IMR-90 (cell line): Measurements from ENCODE around the gene ZFTA. TPM values are rescaled to one million over a fixed set of nuclear protein-coding genes. Genes with fewer than 3 reads are reported as not detected.

ENCODE experiments used
- ATAC-seq: fragments of 200-7000 bp; cut with Tn5 transposase; 2 replicates; pipeline ENCODE4 v1.9.1; 2020; ENCODE audit warnings: low read depth, mild to moderate bottlenecking, moderate library complexity
- BruUV-seq: library from RNA; stranded (reverse); fragments of 400-500 nt; replicated peaks from 2 replicates; lab custom pipeline; 2021; lab: Mats Ljungman, UMichigan
- CTCF ChIA-PET: fragments of 300-600 bp; formaldehyde crosslinking; extraction: SDS; loops from one replicate; lab custom pipeline; 2021; ENCODE audit warnings: antibody characterized with exemption; lab: Yijun Ruan, JAX
- POLR2A ChIA-PET: fragments of 300-600 bp; sonication (Branson Sonifier 250); formaldehyde crosslinking; loops from one replicate; lab custom pipeline; 2022; ENCODE audit warnings: antibody characterized with exemption; ENCODE audit not compliant: unreplicated experiment; lab: Charles Lee
- DNase-seq: peaks from one replicate; pipeline ENCODE4 v3.0.0; 2013
- H2AFZ ChIP-seq: replicated peaks from 2 replicates; pipeline ENCODE3; 2013; ENCODE audit warnings: low read length, mild to moderate bottlenecking; ENCODE audit not compliant: poor library complexity
- H2AK5ac ChIP-seq: 2 replicates; pipeline ENCODE4 v1.6.1; 2013; ENCODE audit warnings: low read depth, low read length, inconsistent platforms
- H2AK9ac ChIP-seq: replicated peaks from 2 replicates; pipeline ENCODE3; 2013; ENCODE audit warnings: mild to moderate bottlenecking, low read depth, low read length, moderate library complexity; ENCODE audit not compliant: poor library complexity
- H2BK120ac ChIP-seq: 2 replicates; pipeline ENCODE4 v1.6.1; 2013; ENCODE audit warnings: low read depth, low read length, inconsistent platforms
- H2BK15ac ChIP-seq: 3 replicates; pipeline ENCODE4 v1.6.1; 2013; ENCODE audit warnings: low read depth, low read length, inconsistent platforms
- H2BK20ac ChIP-seq: 2 replicates; pipeline ENCODE4 v1.6.1; 2013; ENCODE audit warnings: low read depth, mild to moderate bottlenecking, inconsistent platforms, low read length, moderate library complexity
- H2BK5ac ChIP-seq: 2 replicates; pipeline ENCODE4 v1.6.1; 2013; ENCODE audit warnings: mild to moderate bottlenecking, low read depth, low read length, inconsistent platforms; ENCODE audit not compliant: poor library complexity, severe bottlenecking
- H3K14ac ChIP-seq: replicated peaks from 2 replicates; pipeline ENCODE4 v1.6.1; 2013; ENCODE audit warnings: low read depth, low read length, inconsistent platforms
- H3K18ac ChIP-seq: 2 replicates; pipeline ENCODE4 v1.6.1; 2013; ENCODE audit warnings: low read depth, low read length, control low read depth
- H3K23ac ChIP-seq: 2 replicates; pipeline ENCODE4 v1.6.1; 2013; ENCODE audit warnings: low read depth, low read length, inconsistent platforms
- H3K27ac ChIP-seq: 2 replicates; pipeline ENCODE4 v1.5.1; 2013; ENCODE audit warnings: mild to moderate bottlenecking, control low read depth, low read length; ENCODE audit not compliant: insufficient read depth
- H3K27me3 ChIP-seq: 2 replicates; pipeline ENCODE4 v1.6.1; 2013; ENCODE audit warnings: low read length; ENCODE audit not compliant: control insufficient read depth, insufficient read depth
- H3K36me3 ChIP-seq: 2 replicates; pipeline ENCODE4 v1.6.1; 2013; ENCODE audit warnings: low read length, mixed read lengths; ENCODE audit not compliant: control insufficient read depth, insufficient read depth
- H3K4ac ChIP-seq: 2 replicates; pipeline ENCODE4 v1.6.1; 2013; ENCODE audit warnings: low read depth, low read length, inconsistent platforms
- H3K4me1 ChIP-seq: 2 replicates; pipeline ENCODE4 v1.6.1; 2013; ENCODE audit warnings: low read length, mixed read lengths; ENCODE audit not compliant: control insufficient read depth, insufficient read depth
- H3K4me2 ChIP-seq: 2 replicates; pipeline ENCODE4 v1.6.1; 2013; ENCODE audit warnings: low read depth, mild to moderate bottlenecking, control low read depth, low read length, moderate library complexity
- H3K4me3 ChIP-seq: 2 replicates; pipeline ENCODE4 v1.5.1; 2013; ENCODE audit warnings: low read depth, mild to moderate bottlenecking, control low read depth, low read length, moderate library complexity; ENCODE audit not compliant: insufficient read depth
- H3K56ac ChIP-seq: 2 replicates; pipeline ENCODE4 v1.6.1; 2013; ENCODE audit warnings: low read length, inconsistent platforms; ENCODE audit not compliant: insufficient read depth; ENCODE audit errors: extremely low read depth
- H3K79me1 ChIP-seq, 2 experiments: 2 replicates each; pipeline ENCODE4 v1.6.1; 2013; ENCODE audit warnings: low read length in 2 of 2, inconsistent platforms in 1 of 2, low read depth in 1 of 2
- H3K9ac ChIP-seq: 2 replicates; pipeline ENCODE4 v1.6.1; 2013; ENCODE audit warnings: low read depth, low read length, control low read depth
- H3K9me1 ChIP-seq: 2 replicates; pipeline ENCODE4 v1.6.1; 2013; ENCODE audit warnings: low read length, inconsistent platforms; ENCODE audit not compliant: insufficient read depth
- H3K9me3 ChIP-seq: 2 replicates; pipeline ENCODE4 v1.6.1; 2013; ENCODE audit warnings: low read length; ENCODE audit not compliant: control insufficient read depth, insufficient read depth
- H4K20me1 ChIP-seq: 2 replicates; pipeline ENCODE4 v1.6.1; 2013; ENCODE audit warnings: low read length, inconsistent platforms; ENCODE audit not compliant: insufficient read depth
- H4K5ac ChIP-seq: 2 replicates; pipeline ENCODE4 v1.6.1; 2013; ENCODE audit warnings: mild to moderate bottlenecking, low read depth, low read length, control low read depth
- H4K8ac ChIP-seq, 2 experiments: 2 replicates each; pipeline ENCODE4 v1.6.1; 2013; ENCODE audit warnings: low read depth in 2 of 2, low read length in 2 of 2, control low read depth in 1 of 2, inconsistent platforms in 1 of 2
- H4K91ac ChIP-seq: 2 replicates; pipeline ENCODE4 v1.6.1; 2013; ENCODE audit warnings: low read depth, low read length, inconsistent platforms; ENCODE audit not compliant: insufficient read depth
- BHLHE40 ChIP-seq: fragments of 150-350 bp; IDR thresholded peaks from 2 replicates; pipeline ENCODE4 v1.6.1; 2016; ENCODE audit warnings: mild to moderate bottlenecking, low read depth, low read length
- CHD1 ChIP-seq: IDR thresholded peaks from 2 replicates; pipeline ENCODE4 v1.6.1; 2012; ENCODE audit warnings: low read depth, low read length, improper control_type of control experiment
- ELK1 ChIP-seq: fragments of 150-350 bp; IDR thresholded peaks from 2 replicates; pipeline ENCODE4 v1.6.1; 2016; ENCODE audit warnings: low read depth, mild to moderate bottlenecking, low read length, moderate library complexity, borderline replicate concordance
- FOS ChIP-seq: fragments of 150-350 bp; IDR thresholded peaks from 2 replicates; pipeline ENCODE4 v1.6.1; 2016; ENCODE audit warnings: low read depth, low read length
- MAFK ChIP-seq: IDR thresholded peaks from 2 replicates; pipeline ENCODE4 v1.6.1; 2012; ENCODE audit warnings: low read depth, low read length, improper control_type of control experiment
- MXI1 ChIP-seq: IDR thresholded peaks from 2 replicates; pipeline ENCODE4 v1.6.1; 2012; ENCODE audit warnings: low read depth, mild to moderate bottlenecking, low read length, moderate library complexity, borderline replicate concordance
- NFE2L2 ChIP-seq: fragments of 150-350 bp; IDR thresholded peaks from 2 replicates; pipeline ENCODE4 v1.6.1; 2016; ENCODE audit warnings: low read depth, mild to moderate bottlenecking, low read length
- POLR2A ChIP-seq: IDR thresholded peaks from 2 replicates; pipeline ENCODE4 v1.6.1; 2012; ENCODE audit warnings: mild to moderate bottlenecking, low read depth, low read length
- RAD21 ChIP-seq: IDR thresholded peaks from 2 replicates; pipeline ENCODE4 v1.6.1; 2012; ENCODE audit warnings: low read length, improper control_type of control experiment
- RFX5 ChIP-seq: IDR thresholded peaks from 2 replicates; pipeline ENCODE4 v1.8.0; 2012; ENCODE audit warnings: low read depth, mild to moderate bottlenecking, low read length, moderate library complexity
- SMC3 ChIP-seq: fragments of 150-350 bp; IDR thresholded peaks from 2 replicates; pipeline ENCODE4 v1.6.1; 2016; ENCODE audit warnings: low read depth, mild to moderate bottlenecking, antibody characterized with exemption, low read length, moderate library complexity
- WGBS, 2 experiments: methylation state at CpG; one replicate each; pipeline versions ENCODE4 v1.1.5 to v1.1.7; 2013; ENCODE audit warnings: missing lambda C conversion rate in 2 of 2; ENCODE audit not compliant: insufficient read length in 1 of 2; ENCODE audit errors: extremely low coverage in 2 of 2; 5-methylcytosine and 5-hydroxymethylcytosine counted together
- dilution Hi-C: fragments of 300-500 bp; cut with HindIII; formaldehyde crosslinking; loops from one replicate; pipeline ENCODE4 v1.14.3; 2018; ENCODE audit warnings: low sequenced_read_pairs; ENCODE audit not compliant: unreplicated experiment
- in situ Hi-C: fragments of 300-500 bp; cut with MboI; formaldehyde crosslinking; loops from 3 replicates; pipeline ENCODE4 v1.14.3; 2019; ENCODE audit warnings: low sequenced_read_pairs, inconsistent platforms, mixed read lengths
- intact Hi-C: fragments of 100-400 bp; cut with micrococcal nuclease; formaldehyde crosslinking; loops from 2 replicates; pipeline ENCODE4 v1.10.0; 2022
- polyA plus RNA-seq, 3 experiments: library from polyadenylated mRNA; depleted of rRNA; stranded (reverse); fragments of >200 nt; gene quantifications; 2 replicates each; pipeline ENCODE4 v1.2.3, GENCODE V29; 2012; ENCODE audit warnings: low replicate concordance in 1 of 3
- total RNA-seq: library from RNA; depleted of rRNA; stranded (reverse); fragments of >200 nt; gene quantifications from 2 replicates; pipeline ENCODE4 v1.2.3, GENCODE V29; 2012
- TF ChIP-seq, protein P1 (sequence below): conservative IDR thresholded peaks from 2 replicates; pipeline ENCODE4 v1.5.1; 2012; ENCODE audit warnings: mild to moderate bottlenecking, low read depth, low read length, improper control_type of control experiment
- TF ChIP-seq, protein P2 (sequence below): fragments of 150-350 bp; IDR thresholded peaks from 2 replicates; pipeline ENCODE4 v1.6.1; 2017; ENCODE audit warnings: mild to moderate bottlenecking, antibody characterized with exemption, low read length, low read depth

The ZFTA gene
- total and polyA plus RNA-seq, 2 of the 4 experiments (the other 2 are of a cell fraction): 5.4 to 8.1 TPM

- TF ChIP-seq, protein P1, sequence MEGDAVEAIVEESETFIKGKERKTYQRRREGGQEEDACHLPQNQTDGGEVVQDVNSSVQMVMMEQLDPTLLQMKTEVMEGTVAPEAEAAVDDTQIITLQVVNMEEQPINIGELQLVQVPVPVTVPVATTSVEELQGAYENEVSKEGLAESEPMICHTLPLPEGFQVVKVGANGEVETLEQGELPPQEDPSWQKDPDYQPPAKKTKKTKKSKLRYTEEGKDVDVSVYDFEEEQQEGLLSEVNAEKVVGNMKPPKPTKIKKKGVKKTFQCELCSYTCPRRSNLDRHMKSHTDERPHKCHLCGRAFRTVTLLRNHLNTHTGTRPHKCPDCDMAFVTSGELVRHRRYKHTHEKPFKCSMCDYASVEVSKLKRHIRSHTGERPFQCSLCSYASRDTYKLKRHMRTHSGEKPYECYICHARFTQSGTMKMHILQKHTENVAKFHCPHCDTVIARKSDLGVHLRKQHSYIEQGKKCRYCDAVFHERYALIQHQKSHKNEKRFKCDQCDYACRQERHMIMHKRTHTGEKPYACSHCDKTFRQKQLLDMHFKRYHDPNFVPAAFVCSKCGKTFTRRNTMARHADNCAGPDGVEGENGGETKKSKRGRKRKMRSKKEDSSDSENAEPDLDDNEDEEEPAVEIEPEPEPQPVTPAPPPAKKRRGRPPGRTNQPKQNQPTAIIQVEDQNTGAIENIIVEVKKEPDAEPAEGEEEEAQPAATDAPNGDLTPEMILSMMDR: no peak
These were observed 1.9 kb downstream of the ZFTA start (continued) for GRCh38 chr11:63766531-63767235.

GRCh38 chr11:63765688-63766241 is 2.8 kb downstream of the ZFTA start:
- in situ Hi-C loops (loop anchor here (10.0 kb wide), 1 partner anchor 179 kb away; no protein-coding TSS in a partner anchor), dilution Hi-C loops (no loop called here), intact Hi-C loops (no loop called here)
- no TSS peak for BruUV-seq
- H3K36me3 ChIP-seq: peaks cover 29% of the 10 kb centered on the region
- peaks cover 16 to 47% of the 10 kb centered on the region in 2 experiments for H3K79me1 ChIP-seq
- H2AK9ac ChIP-seq: no peak overlapping the region
- H2BK20ac ChIP-seq: no peak overlapping the region
- no peak overlapping the region; the same call in 1 of the 2 replicates for H3K14ac ChIP-seq
- no peak overlapping the region for H4K91ac ChIP-seq
- no peak for DNase-seq
- ChIA-PET POLR2A (no interaction called here), CTCF (no interaction called here)
- no peak overlapping the region for H3K27ac ChIP-seq
- no peaks in the 10 kb centered on the region for H3K9me3 ChIP-seq
- no peak overlapping the region for H3K9ac ChIP-seq
- H3K23ac ChIP-seq: peak overlapping the region; percentile 53; the same call in 1 of the 2 replicates
- H3K27me3 ChIP-seq: no peaks in the 10 kb centered on the region
- peaks cover 9% of the 10 kb centered on the region; the same call in 1 of the 2 replicates for H3K4me1 ChIP-seq
- no peak for ATAC-seq
- no peak overlapping the region for H2BK5ac ChIP-seq
- no peak overlapping the region for H2BK15ac ChIP-seq
- H4K8ac ChIP-seq: no peak overlapping the region
- H3K9me1 ChIP-seq: no peaks in the 10 kb centered on the region
- no peak overlapping the region for H3K4me3 ChIP-seq
- no peak overlapping the region for H3K4me2 ChIP-seq
- H2BK120ac ChIP-seq: no peak overlapping the region
- no peak overlapping the region for H3K18ac ChIP-seq
- WGBS, 2 experiments: 96% methylated on average over 8 of the region's 18 CpGs; no CpG with 5 or more reads in 1 of the 2 experiments
- 0 out of 2 replicates have a peak overlapping the region, but pooled peaks have one; percentile 48 for H2AK5ac ChIP-seq
- no peak overlapping the region for H3K56ac ChIP-seq
- no peak for TF ChIP-seq POLR2A
- TF ChIP-seq NFE2L2: no peak
- no peak for TF ChIP-seq BHLHE40
- no peak for TF ChIP-seq MAFK
- no peak for TF ChIP-seq CHD1
- no peak for TF ChIP-seq RAD21
- no peak for TF ChIP-seq SMC3
- TF ChIP-seq FOS: no peak
- TF ChIP-seq RFX5: no peak
- TF ChIP-seq MXI1: no peak
- TF ChIP-seq, protein P2, sequence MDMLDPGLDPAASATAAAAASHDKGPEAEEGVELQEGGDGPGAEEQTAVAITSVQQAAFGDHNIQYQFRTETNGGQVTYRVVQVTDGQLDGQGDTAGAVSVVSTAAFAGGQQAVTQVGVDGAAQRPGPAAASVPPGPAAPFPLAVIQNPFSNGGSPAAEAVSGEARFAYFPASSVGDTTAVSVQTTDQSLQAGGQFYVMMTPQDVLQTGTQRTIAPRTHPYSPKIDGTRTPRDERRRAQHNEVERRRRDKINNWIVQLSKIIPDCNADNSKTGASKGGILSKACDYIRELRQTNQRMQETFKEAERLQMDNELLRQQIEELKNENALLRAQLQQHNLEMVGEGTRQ: no peak
- TF ChIP-seq ELK1: no peak
- H4K20me1 ChIP-seq: peaks cover 28% of the 10 kb centered on the region
- no peak overlapping the region for H4K5ac ChIP-seq
- H3K4ac ChIP-seq: no peak overlapping the region
- no peak overlapping the region for H2AFZ ChIP-seq
